GM19452 (cell line): Measurements from ENCODE around the gene SDR42E2.
"Not testable (repeated sequence)": the region's sequence is repeated elsewhere in the genome, so short reads cannot be mapped to it uniquely, and the experiment has no call there.

Source experiments
- ATAC-seq: cut with Tn5 transposase; IDR thresholded peaks from one replicate; pipeline ENCODE4 v1.9.1; 2021; ENCODE audit not compliant: unreplicated experiment

Gene SDR42E2

DNA sequence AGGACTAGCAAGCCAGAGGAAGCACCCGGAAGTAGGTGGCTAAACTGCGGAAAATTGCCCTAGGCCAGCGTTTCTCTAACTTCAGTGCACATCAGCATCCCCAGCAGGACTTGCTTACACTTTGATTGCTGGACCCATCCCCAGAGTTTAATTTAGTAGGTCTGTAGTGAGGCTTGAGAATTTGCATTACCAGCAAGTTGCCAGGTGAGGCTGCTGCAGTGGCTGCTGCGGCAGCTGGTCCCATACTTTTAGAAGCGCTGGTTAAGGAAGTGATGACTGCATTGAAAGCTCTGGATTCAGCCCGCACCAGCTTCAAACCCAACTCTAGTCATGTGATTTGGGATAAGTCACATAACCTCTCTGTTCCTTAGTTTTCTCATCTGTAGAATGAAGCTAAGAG, 48.0 kb downstream of the SDR42E2 start:
- no peak for ATAC-seq

DNA sequence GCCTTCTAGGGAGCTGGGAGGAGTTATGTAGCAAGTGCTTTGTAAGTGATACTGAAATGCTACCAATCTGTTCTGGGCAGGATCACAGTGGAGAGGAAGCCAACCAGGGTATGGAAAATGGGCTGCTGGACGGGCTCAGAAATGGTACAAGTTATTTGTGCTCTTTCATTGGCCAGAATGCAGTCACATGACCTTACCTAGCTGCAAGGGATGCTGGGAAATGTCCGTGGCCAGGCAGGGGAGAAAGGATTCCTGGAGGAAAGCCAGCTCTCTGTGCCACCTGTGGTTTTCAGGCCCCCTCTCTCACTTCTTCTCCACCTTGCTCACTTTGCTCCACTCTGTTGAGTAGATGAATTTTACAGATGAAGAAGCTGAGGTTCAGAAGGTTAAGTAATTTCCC, 48.5 kb downstream of the SDR42E2 start:
- no peak for ATAC-seq

DNA sequence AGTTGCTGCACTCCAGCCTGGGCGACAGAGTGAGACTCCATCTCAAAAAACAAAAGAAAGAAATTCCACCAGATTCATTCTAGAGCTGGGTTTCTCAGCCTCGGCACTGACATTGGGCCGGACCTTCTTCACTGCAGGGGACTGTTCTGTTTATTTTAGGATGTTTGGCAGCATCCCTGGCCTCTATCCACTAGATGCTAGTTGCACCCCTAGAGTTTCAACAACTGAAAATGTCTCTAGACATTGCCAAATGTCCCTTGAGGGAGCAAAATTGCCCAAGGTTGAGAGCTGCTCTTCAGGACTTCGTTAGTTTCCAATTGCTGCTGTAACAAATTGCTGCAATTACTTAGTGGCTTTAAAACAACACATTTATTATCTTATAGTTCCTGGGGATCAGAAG, 50.9 kb downstream of the SDR42E2 start:
- no peak for ATAC-seq

DNA sequence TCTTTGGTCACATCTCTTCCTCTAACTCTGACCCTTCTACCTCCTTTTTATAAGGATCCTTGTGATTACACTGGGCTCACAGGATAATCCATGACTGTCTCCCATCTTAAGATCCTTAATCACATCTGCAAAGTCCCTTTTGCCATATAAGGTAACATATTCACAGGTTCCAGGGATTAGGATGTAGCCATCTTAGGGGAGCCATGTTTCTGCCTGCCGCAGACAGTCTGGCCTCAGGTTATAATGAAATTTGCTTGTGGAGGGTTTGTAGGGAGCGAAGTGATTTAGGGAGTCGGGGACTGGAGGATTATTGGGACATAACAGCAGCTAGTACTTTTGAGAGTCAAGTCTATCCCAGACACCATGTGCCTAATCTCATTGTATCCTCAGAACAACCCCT, 51.5 kb downstream of the SDR42E2 start:
- ATAC-seq, result no peak

DNA sequence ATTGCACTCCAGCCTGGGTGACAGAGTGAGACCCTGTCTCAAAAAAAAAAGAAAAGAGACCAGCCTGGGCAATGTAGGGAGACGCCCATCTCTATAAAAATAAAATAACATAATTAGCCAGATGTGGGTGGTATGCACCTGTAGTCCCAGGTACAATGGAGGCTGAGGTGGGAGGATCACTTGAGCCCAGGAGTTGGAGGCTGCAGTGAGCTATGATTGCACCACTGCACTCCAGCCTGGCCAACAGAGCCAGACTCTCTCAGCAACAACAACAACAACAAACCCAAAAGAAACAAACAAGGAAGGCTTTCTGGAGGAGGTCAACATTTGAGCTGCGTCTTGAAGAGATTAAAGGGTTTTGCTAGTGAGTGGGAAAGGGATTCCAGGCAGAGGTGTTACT, 52.1 kb downstream of the SDR42E2 start:
- ATAC-seq, result no peak

DNA sequence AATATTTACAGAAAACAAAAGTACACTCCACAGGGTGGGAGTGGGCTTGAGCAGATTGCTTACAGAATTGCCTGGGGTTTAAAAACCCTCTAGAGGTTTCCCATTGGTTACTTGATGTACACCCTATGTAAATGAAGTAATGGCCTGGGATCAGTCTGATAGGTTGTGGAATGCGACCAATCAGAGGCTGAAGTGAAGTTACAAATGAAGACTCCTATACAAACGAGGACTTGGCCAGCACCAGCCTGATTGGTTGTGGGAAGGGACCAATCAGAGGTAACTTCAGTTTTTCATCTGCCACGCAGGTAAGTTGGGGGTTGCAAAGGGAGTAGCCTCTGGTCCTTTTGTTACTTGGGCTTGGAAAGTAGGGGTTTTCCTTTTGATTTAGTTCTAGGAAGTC, 52.6 kb downstream of the SDR42E2 start:
- no peak for ATAC-seq

DNA sequence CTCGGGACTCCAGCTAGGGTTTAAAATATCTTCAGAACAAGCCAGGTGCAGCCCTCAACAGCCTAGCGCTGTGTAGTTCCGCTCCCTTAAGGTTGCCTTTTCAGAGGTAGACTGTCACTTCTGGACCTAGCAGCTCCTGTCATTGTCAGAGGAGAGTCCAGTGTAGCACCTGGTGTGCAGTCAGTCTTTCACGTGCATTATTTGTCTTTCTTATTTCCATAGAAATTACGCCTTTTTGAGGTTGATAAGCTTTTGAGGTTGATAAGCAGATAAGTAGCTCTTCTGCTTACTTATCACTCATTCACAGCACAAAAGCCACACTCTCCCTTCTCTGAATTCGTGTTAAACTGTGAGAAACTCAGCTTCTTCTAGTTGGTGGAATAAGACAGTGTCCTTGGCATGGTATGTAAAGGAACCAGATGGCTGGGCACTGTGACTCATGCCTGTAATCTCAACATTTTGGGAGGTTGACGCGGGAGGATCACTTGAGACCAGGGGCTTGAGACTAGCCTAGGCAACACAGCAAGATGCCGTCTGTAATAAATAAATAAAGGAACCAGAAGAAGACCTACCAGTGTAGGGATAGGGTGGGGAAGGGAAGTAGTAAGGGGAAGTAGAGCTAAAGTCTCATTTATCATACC, 54.0 kb downstream of the SDR42E2 start:
- no peak for ATAC-seq

DNA sequence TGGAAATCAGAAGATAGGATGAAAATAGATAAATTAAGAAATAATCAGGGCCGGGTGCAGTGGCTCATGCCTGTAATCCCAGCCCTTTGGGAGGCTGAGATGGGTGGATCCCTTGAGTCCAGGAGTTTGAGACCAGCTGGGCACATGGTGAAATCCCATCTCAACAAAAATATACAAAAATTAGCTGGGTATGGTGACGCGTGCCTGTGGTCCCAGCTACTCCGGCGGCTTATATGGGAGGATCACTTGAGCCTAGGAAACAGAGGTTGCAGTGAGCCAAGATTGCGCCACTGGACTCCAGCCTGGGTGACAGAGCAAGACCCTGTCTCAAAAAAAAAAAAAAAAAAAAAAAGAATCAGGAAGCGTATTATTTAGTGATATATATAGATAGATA, 54.5 kb downstream of the SDR42E2 start:
- ATAC-seq, result not testable (repeated sequence)

DNA sequence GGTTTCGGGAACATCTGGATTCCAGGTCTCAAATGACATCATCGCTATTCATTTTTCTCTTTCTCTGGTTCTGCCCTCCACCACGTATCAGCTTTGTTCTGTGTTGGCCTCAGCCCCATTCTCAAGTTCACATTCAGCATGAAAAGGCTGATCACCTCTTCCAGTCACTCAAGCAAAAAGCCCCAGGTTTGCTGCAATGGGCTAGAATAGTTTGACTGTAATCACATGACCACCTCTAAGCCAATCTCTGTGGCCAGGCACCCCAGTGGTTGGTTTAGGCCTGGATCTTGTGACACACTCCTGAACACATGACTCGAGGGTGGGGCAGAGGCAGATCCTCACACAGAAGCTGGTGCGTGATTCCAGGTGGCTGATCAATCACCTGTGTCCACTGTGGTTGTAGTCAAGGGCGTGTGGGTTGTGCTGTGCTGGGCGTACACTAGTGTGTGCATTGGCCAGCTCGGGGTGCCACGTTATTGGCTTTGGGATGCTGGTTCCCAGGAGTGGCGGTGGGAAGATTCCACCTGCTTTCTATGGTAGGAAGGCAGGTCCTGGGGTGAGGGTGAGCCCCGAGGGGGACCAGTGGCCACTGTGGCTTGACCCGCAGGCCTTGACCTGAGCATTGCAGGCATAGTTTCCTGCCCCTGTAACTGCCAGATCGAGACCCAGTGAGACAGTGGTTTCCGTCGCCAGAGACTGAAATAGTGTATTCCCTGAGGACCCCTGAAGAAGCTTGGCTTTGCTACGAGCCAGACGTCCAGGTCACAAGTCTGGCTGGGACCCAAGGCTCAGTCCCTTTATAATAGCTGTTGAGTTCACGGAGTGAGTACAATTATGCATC, 55.8 kb downstream of the SDR42E2 start:
- ATAC-seq, result peak; percentile 80

DNA sequence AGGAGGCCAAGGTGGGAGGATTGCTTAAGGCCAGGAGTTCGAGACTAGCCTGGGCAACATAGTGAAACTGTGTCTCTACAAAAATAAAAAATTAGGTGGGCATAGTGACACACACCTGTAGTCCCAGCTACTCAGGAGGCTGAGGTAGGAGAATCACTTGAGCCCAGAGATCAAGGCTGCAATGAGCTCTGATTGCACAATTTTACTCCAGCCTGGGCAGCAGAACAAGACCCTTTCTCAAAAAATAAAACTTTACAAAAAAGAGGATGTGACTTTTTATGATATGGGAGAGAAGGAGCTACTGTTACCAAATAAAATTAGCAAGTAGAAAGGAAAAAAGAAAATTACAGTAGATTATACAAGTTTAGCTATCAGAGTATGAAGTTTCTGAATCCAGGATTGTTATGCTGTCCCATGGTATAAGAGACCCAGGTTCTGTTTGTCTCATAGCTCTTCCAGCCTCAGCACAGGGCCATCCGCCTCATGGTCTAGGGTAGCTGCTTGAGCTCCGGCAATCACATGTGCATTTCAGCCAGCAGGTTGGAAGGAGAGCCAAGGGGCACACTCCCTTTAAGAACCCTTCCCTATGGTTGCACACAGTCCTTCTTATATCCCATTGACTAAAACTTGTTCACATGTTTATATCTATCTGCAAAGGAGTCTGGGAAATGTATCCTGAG, 57.2 kb downstream of the SDR42E2 start:
- no peak for ATAC-seq

DNA sequence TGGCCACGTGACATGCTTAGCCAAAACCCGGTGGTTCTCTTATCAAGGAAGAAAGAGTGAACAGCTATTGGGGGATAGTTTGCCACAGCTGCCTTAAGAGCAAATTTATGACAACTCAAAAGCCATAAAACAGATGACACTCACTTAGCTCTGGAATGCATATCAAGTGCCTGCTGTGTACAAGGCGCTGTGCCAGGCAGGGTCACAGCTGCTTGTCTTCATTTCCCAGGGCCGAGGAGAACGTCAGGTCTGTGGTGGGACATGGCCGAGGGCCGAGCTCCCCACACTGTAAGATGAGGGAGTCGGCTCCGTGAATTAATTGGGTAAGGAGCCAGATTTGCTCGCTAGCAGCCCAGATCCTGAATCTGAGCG, 57.7 kb downstream of the SDR42E2 start:
- ATAC-seq, result no peak

DNA sequence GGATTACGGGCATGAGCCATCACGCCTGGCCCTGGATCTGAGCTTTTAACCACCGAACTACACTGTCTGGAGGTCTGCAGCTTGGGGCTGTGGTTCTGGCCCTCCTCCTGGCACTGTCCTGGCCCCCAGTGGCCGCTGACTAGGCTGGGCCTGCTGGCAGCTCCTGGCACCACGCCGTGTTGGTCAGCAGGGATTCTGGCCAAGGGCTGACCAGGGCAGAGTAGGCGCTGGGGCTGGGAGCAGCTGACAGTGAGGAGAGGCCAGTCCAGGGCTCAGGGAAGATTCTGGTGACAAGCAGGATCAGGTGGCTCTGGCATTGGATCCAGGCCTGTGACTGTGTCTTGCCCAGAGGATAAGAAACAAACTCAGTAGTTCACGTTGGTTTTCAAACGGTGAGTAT, 58.4 kb downstream of the SDR42E2 start:
- no peak for ATAC-seq

DNA sequence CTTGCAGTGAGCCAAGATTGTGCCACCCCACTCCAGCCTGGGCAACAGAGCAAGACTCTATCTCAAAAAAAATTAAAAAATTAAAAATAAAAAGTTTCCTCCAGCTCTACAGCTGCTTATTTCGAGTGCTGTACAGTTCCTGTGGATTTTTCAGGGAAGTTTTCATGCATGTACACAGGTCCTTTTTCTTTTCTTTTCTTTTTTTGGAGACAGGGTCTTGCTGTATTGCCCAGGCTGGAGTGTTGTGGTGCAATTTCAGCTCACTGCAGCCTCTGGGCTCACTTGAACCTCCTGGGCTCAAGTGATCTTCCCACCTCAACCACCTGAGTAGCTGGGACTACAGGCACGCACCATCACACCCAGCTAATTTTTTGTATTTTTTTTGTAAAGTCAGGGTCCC, 59.7 kb downstream of the SDR42E2 start:
- ATAC-seq, result no peak

DNA sequence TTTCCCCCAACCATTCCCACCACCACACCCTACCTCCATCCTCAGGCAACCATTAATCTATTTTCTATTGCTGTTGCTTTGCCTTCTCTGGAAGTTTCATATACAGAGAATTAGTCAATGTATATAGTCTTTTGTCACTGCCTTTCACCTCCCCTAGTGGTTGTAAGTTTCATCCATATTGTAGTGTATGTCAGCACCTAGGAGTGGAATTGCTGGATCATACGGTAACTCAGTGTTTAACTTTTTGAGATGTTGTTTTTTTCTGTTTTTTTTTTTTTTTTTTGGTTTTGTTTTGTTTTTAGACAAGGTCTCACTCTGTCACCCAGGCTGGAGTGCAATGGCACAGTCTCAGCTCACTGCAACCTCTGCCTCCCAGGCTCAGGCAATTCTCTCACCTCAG, 60.7 kb downstream of the SDR42E2 start:
- ATAC-seq, result no peak

DNA sequence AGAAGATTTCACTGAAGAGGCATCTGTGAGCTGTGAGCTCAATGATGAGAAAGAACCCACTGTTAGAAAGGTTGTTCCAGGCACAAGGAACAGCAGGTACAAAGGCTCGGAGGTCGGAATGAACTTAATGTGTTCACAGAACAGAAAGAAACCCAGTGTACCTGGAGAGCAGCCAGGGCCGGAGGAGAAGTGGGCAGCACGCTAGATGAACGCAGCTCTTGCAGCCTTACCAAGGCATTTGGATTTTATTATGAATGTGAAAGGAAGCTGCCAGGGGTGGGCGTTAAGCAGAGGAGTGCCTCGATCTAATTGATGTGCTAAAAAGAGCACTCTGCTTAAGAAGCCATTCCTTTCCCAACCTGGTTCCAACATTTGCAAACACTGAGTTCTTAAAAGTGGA, 62.8 kb downstream of the SDR42E2 start:
- ATAC-seq, result no peak

DNA sequence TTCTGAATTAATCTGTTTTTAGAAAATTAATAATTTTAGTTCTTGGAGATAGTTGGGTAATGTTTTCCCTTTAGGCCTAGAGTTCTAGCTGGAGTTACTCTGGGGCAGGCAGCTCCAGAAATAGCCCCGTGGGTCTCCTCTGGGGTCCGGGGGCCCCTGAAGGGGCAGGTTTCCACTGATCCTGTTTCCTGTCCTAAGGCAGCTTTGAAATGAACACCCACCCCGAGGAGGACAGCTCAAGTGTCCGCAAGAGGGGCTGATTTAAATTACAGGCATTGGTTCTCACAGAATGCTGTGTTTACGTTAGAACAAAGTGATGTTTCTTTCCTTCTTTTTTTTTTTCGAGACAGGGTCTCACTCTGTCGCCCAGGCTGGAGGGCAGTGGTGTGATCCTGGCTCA, 67.6 kb downstream of the SDR42E2 start:
- no peak for ATAC-seq

DNA sequence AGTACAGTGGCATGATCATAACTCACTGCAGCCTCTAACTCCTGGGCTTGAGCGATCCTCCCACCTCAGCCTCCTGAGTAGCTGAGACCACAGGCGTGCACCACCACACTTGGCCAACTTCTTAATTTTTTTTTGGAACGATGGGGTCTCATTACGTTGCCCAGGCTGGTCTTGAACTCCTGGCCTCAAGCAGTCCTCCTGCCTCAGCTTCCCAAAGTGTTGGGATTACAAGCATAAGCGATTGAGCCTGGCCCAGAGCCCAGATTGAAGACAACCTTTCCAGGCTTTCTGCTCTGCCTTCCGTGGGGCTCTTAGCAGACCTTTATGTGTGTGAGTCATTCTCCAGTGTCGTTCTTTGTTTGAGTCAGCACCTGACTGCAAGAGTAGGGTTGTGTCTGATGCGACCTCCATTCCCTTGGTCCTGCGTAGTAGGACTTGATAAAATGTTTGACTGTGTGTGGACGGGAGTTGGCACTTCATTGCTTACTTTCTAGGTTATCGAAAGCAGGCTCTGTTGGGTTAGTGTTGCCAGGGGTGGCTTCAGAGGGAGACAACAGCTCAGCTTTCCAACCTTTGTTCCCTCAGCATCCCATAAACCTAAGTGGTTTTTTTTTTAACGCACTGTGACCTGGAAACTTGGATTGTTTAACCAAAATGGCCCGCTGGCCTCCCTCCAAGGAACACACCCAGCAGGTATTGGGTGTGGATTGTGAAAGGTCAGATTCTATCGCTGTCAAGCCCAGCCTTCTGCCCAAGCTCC, 70.2 kb downstream of the SDR42E2 start:
- ATAC-seq, result no peak

DNA sequence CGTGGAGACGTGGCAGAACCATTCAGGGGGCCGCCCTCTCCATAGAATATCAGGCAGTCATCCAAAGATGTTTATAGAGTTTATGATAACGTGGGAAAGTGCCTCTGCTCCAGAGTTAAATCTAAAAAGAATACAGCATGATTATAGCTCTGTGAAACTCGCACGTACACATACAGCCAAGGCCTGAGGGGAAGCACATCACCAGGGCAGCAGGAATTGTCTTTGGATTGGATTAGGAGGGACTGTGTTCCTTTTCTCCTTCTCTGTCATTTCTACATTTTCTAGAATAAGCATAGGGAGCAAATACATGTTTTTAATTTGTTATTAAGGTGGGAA, 70.7 kb downstream of the SDR42E2 start:
- ATAC-seq, result no peak

DNA sequence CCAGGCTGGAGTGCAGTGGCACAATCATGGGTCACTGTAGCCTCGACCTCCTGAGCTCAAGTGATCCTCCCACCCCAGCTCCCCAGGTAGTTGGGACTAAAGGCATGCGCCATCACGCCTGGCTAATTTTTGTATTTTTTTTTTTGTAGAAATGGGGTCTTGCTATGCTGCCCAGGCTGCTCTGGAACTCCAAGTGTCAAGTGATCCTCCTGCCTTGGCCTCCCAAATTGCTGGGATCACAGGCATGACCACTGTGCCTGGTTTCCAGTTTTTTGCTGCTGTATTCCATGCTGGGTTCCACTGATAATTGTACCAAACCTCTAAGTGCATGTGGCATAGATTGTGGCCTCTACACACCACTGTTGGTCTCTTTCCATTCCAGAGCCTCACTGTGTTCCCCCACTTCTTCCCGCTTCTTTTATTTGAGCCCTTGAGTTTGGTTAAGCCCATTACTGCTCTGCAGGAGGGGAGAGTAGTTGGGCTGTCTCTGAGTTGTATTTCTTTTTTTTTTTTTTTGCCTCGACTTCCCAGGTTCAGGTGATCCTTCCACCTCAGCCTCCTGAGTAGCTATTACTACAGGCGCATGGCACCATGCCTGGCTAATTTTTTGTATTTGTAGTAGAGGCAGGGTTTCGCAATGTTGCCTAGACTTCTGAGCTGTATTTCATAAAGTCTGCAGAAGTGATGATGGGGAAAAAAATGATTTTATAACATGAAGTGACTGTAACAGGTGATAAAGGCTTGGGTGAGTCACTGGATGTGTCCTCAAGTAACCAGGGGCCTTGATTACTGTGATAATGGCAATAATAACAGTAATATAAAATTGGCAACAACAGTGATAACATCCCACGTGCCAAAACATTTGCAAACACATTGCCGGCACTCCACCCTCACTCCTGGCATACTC, 73.8 kb downstream of the SDR42E2 start:
- no peak for ATAC-seq

DNA sequence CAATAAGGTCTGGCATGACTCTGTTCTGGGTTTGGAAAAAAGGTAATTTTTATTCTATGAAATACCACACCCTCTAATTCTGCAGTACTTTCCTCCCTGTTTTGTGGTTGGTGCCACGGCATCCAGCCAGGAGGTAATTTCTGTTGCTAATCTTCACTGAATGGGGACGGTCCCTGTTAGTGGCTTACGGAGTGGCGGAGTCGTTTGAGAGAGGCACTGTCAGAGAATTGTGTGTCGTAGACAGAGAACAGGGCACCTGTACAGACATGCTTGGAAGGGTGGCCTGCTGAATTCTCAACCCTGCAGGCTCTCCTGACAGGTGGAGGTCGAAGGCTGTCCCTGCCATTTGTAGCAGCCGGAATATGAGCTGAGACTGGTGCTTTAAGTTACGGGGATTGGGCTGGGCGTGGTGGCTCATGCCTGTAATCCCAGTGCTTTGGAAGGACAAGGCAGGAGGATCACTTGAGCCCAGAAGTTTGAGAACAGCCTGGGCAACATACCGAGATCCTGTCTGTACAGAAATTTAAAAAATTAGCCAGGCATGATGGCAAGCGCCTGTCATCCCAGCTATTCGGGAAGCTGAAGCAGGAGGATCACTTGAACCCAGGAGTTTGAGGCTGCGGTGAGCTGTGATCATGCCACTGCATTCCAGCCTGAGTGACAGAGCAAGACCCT, 77.0 kb downstream of the SDR42E2 start:
- no peak for ATAC-seq
